Measurements from ENCODE around the gene BRCC3. TPM values are rescaled to one million over a fixed set of nuclear protein-coding genes. Genes with fewer than 3 reads are reported as not detected.
A peak's percentile ranks its signal among the peaks of the same experiment; 100 is the strongest.

The BRCC3 gene
- total and polyA plus RNA-seq, 2 of the 13 experiments (the other 11 are each of a cell fraction or from before 2014, with no cell fraction given) = 19.8 to 24.3 TPM

DNA sequence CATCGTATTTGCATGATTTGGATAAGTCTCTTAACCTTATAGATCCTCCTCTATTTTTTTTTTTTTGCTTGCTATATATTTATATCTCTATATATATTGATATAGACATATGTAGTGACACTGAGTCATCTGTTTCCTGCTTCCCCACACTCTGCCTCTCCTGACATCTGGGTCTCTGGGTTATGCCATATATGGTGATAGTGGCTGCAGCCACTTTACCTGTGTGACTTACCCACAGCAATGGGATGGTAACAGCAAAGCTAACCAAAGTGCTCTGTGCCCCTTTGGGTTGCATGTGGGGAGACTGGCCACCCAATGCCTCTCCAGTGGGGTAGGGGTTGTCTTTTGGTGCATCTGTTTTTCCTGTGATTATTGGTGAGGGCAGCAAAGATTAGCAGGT lies 14.8 kb upstream of the BRCC3 start:
- no peak overlapping the region for H3K4me3 ChIP-seq (replicated peaks in 1 of 3; ENCODE audit: insufficient read depth in 1 of 3, low read depth in 2 of 3, low read length in 3 of 3)
- ChIA-PET CTCF (ENCODE audit: low intra/inter-chr PET ratio, low total read pairs) (interaction anchor here (2.6 kb wide), 1 partner anchor 76 kb away, joined by 21 read pairs; no protein-coding TSS in a partner anchor), POLR2A (no interaction called here)
- in situ Hi-C loops (cut with HindIII; ENCODE audit: extremely low pct_ligation_motif_present, low pct_unique_long_range_greater_than_20kb) = loop anchor here (10.0 kb wide), 1 partner anchor 72 kb away; no protein-coding TSS in a partner anchor
- no peaks in the 10 kb centered on the region for H3K27me3 ChIP-seq (ENCODE audit: control insufficient read depth in 1 of 2, insufficient read depth in 2 of 2, low read length in 2 of 2)
- no peaks in the 10 kb centered on the region for H3K9me3 ChIP-seq (ENCODE audit: low read length)
- FAIRE-seq (no peak), ATAC-seq (no peak; the same call in 2 of the 3 replicates), DNase-seq (ENCODE audit: low spot score) (no peak)
- H2AFZ ChIP-seq (ENCODE audit: low read length) = no peak overlapping the region
- H3K4me1 ChIP-seq (ENCODE audit: insufficient read depth, low read length) = peaks cover 12% of the 10 kb centered on the region
- no peak overlapping the region for H3K4me2 ChIP-seq (ENCODE audit: low read depth, low read length)
- WGBS (ENCODE audit: low lambda C conversion rate) = 100% methylated on average over 1 of the region's 1 CpG
- H3K36me3 ChIP-seq (replicated peaks in 1 of 2; ENCODE audit: control insufficient read depth in 1 of 2, insufficient read depth in 2 of 2, low read length in 2 of 2) = peaks cover under 1 to 2% of the 10 kb centered on the region in 2 experiments; a peak in 3 of 5 replicates
- H3K79me2 ChIP-seq (ENCODE audit: insufficient read depth, low read length) = no peaks in the 10 kb centered on the region
- intact Hi-C loops (cut with micrococcal nuclease; ENCODE audit: unreplicated experiment) = loop anchor here (2.0 kb wide), 1 partner anchor 68 kb away; no protein-coding TSS in a partner anchor
- TF ChIP-seq RFX3 (CRISPR knock-in tag; IDR thresholded peaks at IDR 0.05) (no peak), SRF (IDR thresholded peaks at IDR 0.05; ENCODE audit: low read depth, low read length) (0 out of 2 replicates have a peak, but pooled peaks have one; percentile 33)
- no peak overlapping the region for H3K27ac ChIP-seq (ENCODE audit: extremely low read length, insufficient read depth, low read length)
- H4K20me1 ChIP-seq (ENCODE audit: insufficient read depth, low read length) = no peaks in the 10 kb centered on the region
- BruUV-seq (replicated peaks) = no TSS peak
- no peak overlapping the region for H3K9ac ChIP-seq (ENCODE audit: insufficient read depth, low read depth, low read length)

DNA sequence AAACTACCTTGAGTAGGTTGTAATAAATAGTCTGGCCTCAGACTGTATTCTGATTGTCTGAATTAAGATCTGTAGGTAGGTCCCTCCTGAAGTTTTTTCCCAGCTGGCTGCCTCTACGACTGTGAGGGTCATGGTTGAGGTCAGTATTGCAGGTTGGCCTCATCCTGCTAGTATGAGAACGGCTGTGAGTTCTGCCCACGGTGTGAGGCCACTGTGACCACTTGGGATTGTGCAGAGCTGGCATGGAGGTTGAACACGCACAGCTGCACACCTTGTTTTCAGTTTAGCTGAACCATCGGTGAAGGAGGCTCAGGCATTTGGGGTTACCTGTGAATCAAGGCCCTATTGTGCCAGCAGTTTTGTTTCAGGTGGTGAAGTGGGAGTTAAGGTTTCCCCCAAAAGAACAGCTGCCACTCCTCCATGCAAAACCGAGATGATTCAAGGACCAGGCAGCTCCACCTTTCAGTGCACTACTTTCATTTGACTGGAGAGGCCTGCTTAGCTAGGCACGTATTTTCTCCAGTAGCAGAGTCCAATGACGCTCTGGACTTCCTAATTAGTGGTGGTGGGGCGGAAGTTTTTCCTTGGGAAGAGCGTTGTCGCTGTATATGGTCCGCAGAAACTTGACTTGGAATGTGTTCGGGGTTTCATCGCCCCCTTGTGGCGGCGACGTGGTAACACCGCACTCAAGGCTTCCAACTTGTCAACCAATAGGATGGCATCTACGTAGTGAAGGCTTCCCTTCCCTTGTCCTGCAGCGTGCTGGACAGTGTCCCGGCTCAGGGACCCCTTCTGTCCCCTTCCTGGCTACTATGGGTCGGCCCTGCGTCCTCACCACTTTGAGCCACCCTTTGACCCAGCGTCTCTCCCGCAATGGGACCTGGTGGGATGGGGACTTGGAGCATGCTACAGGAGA lies 14.2 kb upstream of the BRCC3 start:
- Histone ChIP-seq H4K20me1 (ENCODE audit: insufficient read depth, low read length) (no peaks in the 10 kb centered on the region), H3K9ac (ENCODE audit: insufficient read depth, low read depth, low read length) (no peak overlapping the region), H3K9me3 (ENCODE audit: low read length) (no peaks in the 10 kb centered on the region), H3K79me2 (ENCODE audit: insufficient read depth, low read length) (no peaks in the 10 kb centered on the region), H2AFZ (ENCODE audit: low read length) (peak overlapping the region; percentile 23), H3K27me3 (ENCODE audit: control insufficient read depth in 1 of 2, insufficient read depth in 2 of 2, low read length in 2 of 2) (no peaks in the 10 kb centered on the region), H3K27ac (ENCODE audit: extremely low read length, insufficient read depth, low read length) (no peak overlapping the region), H3K36me3 (replicated peaks in 1 of 2; ENCODE audit: control insufficient read depth in 1 of 2, insufficient read depth in 2 of 2, low read length in 2 of 2) (peaks cover 0 to 2% of the 10 kb centered on the region in 2 experiments; a peak in 3 of 5 replicates), H3K4me3 (replicated peaks in 1 of 3; ENCODE audit: insufficient read depth in 1 of 3, low read depth in 2 of 3, low read length in 3 of 3) (peak overlapping the region in 1 of 3 experiments; percentile 41; a peak in 1 of 6 replicates), H3K4me1 (ENCODE audit: insufficient read depth, low read length) (peaks cover 12% of the 10 kb centered on the region), H3K4me2 (ENCODE audit: low read depth, low read length) (peak overlapping the region; percentile 70)
- ChIA-PET CTCF (ENCODE audit: low intra/inter-chr PET ratio, low total read pairs) (interaction anchor here (0.7 to 2.6 kb wide), 3 partner anchors 70 to 139 kb away, joined by 3 to 21 read pairs (median 4); no protein-coding TSS in a partner anchor), POLR2A (no interaction called here)
- DNase-seq (ENCODE audit: low spot score) (peak; percentile 43), ATAC-seq (peak; percentile 96), FAIRE-seq (peak; percentile 96)
- in situ Hi-C loops (cut with HindIII; ENCODE audit: extremely low pct_ligation_motif_present, low pct_unique_long_range_greater_than_20kb) = loop anchor here (10.0 kb wide), 1 partner anchor 72 kb away; no protein-coding TSS in a partner anchor
- BruUV-seq (replicated peaks) = no TSS peak
- WGBS (ENCODE audit: low lambda C conversion rate) = 71% methylated on average over 1 of the region's 25 CpGs
- intact Hi-C loops (cut with micrococcal nuclease; ENCODE audit: unreplicated experiment) = loop anchor here (1.0 to 2.0 kb wide), 2 partner anchors 68 to 76 kb away; no protein-coding TSS in a partner anchor
- TF ChIP-seq SMC3 (IDR thresholded peaks at IDR 0.05; ENCODE audit: low read length) (peak; percentile 73), ZNF501 (CRISPR knock-in tag; IDR thresholded peaks at IDR 0.05) (peak; percentile 39; the same call in 1 of the 2 replicates), TCF7L2 (IDR thresholded peaks at IDR 0.05; ENCODE audit: low read depth, low read length) (no peak), AGO2 (optimal IDR thresholded peaks at IDR 0.05; ENCODE audit: low read depth, low read length) (peak; percentile 28), XRCC5 (optimal IDR thresholded peaks at IDR 0.05; ENCODE audit: low read length) (peak; percentile 48), STAG1 (CRISPR knock-in tag; IDR thresholded peaks at IDR 0.05) (peak; percentile 68), MXI1 (IDR thresholded peaks at IDR 0.05; ENCODE audit: borderline replicate concordance, low read depth, low read length) (peak; percentile 19; the same call in 1 of the 3 replicates)
- TF ChIP-seq, protein P1, sequence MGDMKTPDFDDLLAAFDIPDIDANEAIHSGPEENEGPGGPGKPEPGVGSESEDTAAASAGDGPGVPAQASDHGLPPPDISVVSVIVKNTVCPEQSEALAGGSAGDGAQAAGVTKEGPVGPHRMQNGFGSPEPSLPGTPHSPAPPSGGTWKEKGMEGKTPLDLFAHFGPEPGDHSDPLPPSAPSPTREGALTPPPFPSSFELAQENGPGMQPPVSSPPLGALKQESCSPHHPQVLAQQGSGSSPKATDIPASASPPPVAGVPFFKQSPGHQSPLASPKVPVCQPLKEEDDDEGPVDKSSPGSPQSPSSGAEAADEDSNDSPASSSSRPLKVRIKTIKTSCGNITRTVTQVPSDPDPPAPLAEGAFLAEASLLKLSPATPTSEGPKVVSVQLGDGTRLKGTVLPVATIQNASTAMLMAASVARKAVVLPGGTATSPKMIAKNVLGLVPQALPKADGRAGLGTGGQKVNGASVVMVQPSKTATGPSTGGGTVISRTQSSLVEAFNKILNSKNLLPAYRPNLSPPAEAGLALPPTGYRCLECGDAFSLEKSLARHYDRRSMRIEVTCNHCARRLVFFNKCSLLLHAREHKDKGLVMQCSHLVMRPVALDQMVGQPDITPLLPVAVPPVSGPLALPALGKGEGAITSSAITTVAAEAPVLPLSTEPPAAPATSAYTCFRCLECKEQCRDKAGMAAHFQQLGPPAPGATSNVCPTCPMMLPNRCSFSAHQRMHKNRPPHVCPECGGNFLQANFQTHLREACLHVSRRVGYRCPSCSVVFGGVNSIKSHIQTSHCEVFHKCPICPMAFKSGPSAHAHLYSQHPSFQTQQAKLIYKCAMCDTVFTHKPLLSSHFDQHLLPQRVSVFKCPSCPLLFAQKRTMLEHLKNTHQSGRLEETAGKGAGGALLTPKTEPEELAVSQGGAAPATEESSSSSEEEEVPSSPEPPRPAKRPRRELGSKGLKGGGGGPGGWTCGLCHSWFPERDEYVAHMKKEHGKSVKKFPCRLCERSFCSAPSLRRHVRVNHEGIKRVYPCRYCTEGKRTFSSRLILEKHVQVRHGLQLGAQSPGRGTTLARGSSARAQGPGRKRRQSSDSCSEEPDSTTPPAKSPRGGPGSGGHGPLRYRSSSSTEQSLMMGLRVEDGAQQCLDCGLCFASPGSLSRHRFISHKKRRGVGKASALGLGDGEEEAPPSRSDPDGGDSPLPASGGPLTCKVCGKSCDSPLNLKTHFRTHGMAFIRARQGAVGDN (CRISPR knock-in tag; IDR thresholded peaks at IDR 0.05) = peak; percentile 37; the same call in 1 of the 2 replicates

All from HepG2 (cell line).